Urothelium cell line (cell line): ENCODE data around the gene DUSP7.
A peak's percentile ranks its signal among the peaks of the same experiment; 100 is the strongest.

Experiments used
- DNase-seq: peaks from one replicate; pipeline ENCODE4 v3.0.0; 2011; ENCODE audit warnings: low spot score, mixed read lengths
- FAIRE-seq: peaks from 2 replicates; lab custom pipeline; 2011; peaks lifted over from hg19 to GRCh38; lab: Jason Lieb, UNC

DUSP7 gene

DNA sequence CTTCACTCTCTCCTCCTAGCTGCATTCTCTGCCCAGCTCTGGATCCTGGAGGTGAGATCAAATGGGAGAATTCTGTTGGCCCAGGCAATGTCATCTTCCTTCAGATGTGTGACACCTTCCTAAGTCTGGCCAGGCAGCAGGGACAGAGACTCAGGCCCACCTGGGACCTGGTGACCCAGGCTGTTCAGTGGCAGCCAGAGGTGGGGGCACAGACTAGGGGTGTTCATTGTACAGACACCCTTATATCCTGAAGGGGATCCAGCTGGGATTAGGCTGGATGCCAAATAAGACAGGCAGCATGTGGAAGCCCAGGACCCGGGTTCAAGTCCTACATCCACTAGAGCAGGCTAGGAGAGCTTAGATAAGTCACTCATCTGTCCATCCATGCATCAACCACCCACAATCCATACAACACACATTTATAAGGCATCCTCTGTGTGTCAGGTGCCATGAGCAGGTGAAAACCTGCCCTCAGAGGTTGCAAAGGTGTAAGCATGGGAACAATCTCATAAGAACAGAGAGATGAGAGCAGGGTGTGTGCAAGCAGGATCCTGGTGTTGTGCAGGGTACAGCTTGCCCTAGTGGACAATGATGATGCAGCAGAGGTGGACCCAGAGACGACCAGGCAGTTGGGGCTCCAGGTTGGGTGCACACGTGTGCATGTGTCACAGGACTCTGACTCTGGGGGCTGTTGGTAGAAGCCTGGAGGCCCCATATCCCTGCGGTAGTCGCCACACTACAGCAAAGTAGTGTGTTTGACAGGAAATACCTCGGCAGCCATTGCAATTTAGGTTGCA, 42.4 kb downstream of the DUSP7 start:
- FAIRE-seq (peak; percentile 17), DNase-seq (no peak)

- FAIRE-seq (peak; percentile 42), DNase-seq (no peak)
Measured at GRCh38 chr3:52012699-52013098, 43.7 kb downstream of the DUSP7 start.

- DNase-seq: no peak
Measured at GRCh38 chr3:52010431-52010830, 45.9 kb downstream of the DUSP7 start.

DNA sequence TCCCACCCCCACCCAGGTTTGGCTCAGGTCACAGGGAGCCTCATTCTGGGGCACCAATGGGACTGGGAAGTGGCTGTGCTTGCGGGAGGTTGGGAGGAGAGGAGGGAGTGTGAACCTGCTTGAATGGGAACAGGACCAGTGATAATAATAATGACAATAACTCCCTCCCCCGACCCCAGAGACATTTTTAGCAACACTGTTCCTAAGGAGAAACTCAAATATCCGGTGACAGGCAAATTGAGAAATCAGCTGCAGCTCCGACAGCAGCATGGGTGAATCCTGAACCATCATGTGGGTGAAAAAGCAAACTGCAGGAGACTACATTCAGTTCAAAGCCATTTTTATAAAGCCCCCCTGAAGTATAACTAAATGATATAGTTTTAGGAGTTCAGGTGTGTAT, 49.1 kb downstream of the DUSP7 start:
- no peak for FAIRE-seq

More at GRCh38 chr3:52010431-52010830, 45.9 kb downstream of the DUSP7 start:
- peak; percentile 42 for FAIRE-seq

DNA sequence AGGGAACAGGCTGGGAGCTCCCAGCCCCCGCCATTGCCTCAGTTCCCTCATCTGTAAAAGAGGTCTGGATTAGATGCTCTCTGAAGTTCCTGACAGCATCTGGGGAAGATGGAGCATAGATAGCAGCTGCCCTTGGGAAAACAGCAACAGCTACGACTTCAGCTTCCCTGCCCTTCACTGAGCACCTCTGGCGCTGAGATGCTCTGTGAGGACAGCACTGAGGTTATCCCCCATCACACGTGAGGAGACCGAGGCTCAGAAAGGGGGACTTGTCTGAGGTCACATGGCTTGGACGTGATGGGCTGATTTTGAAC, 49.6 kb downstream of the DUSP7 start:
- no peak for FAIRE-seq
- DNase-seq: no peak

More for the DNA sequence above, 49.1 kb downstream of the DUSP7 start:
- DNase-seq: no peak

GRCh38 chr3:52006017-52006819, 50.2 kb downstream of the DUSP7 start:
- DNase-seq (no peak), FAIRE-seq (peak; percentile 52)

DNA sequence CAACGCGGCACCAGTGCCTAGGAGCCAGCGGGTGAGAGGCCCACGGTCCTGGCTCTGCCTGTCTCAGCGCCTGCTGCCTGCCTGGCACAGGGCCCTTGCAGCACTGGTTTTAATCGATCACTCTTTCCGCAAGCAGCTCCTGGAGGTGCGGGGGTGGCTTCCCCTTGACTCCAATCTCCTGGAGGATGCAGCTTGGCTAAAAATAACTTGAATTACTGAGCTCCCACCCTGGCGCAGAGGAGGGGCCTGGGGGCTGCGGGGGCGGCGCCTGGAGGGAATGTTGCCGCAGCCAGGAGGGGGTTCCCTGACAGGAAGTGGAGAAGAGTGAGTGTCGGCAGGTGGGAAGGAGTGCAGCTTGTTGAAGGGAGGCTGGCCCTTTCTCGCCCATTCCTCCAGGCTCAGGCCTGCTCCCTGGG, 50.8 kb downstream of the DUSP7 start:
- DNase-seq: peak; percentile 86
- FAIRE-seq: peak; percentile 77

DNA sequence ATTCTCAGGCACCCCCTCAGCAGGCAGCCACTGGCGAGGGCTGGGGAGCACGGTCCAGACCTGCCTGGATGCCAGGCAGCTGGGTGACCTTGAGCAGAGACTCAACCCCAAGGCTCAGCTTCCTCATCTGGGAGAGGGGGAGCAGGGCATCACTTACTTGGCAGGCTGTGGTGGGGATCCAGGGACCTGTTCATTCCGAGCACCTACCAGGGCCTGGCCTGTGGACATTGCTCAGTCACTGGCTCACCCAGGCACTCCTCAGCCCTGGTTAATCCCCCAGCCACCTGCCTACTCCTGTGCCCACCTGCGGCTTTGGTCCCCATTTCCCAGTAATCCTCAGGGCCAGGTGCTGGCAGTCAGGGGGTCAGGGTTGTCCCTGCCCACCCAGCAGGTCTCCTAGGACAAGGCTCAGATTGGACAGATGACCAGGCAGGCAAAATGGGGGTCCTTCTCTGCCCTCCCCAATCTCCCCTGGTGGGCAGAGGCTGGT, 51.4 kb downstream of the DUSP7 start:
- FAIRE-seq (no peak), DNase-seq (no peak)

DNA sequence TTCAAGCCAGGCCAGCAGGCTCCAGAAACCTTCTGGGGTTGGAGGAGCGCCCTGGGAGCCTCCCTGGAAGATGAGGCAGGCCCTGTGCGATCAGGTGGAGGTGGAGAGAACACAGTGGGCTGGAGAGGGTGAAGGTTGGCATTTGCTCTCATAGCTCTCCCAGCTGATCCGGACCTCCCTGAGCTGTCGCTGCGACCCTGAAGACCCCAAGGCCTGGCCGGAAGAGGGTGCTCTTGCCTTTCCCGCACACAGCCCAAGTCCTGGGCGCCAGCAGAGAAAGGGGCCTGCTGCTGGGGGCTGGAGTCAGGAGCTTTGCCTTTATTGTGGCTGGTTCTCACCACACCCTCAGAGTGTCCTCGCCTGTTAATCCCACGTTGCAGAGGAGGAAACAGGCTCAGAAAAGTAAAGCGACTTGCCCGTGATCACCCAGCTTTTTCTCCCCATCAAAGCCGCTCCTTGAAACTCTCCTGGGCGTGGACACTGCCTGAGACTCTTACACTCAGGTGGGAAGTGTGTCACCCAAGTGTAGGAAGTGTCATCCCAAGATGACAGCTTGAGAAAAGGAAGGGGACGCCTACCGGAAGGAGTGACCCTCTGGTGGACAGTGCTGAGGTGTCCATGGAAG, 52.1 kb downstream of the DUSP7 start:
- no peak for DNase-seq

GRCh38 chr3:52002748-52003147, 53.6 kb downstream of the DUSP7 start:
- no peak for FAIRE-seq
- no peak for DNase-seq

More for the DNA sequence above, 52.1 kb downstream of the DUSP7 start:
- no peak for FAIRE-seq

- FAIRE-seq (peak; percentile 90), DNase-seq (peak; percentile 89)
Measured at GRCh38 chr3:52001443-52001974, 54.9 kb downstream of the DUSP7 start.

DNA sequence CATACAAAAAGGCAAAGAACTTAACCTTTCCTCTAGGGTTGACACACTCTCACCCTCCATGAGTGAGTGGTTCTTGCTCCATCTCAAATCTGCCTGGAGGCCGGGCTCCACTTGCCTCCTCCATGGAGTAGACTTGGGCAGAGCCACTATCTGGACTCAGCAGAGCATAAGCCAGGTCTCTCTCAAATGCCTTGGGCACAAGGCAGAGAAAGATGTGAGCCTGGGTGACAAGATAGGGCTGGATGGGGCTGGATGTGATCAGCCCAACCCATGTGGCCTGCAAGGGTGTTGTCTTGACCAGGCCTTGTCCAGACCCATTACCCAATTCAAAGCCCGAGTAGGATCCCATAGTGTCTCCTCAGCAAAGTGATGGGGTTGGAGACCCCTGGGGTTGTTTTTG, 56.5 kb downstream of the DUSP7 start:
- no peak for FAIRE-seq
- no peak for DNase-seq
